Choroid plexus epithelial cell (primary cell): ENCODE data around the gene PHRF1.

ENCODE experiments used
- DNase-seq: peaks from one replicate; pipeline ENCODE4 v3.0.0-alpha.2; 2010; ENCODE audit warnings: low read depth
- H3K4me3 ChIP-seq: 2 replicates; pipeline ENCODE4 v1.5.1; 2011; ENCODE audit warnings: low read depth, mild to moderate bottlenecking, control low read depth, low read length, moderate library complexity
- CTCF ChIP-seq: conservative IDR thresholded peaks from 2 replicates; pipeline ENCODE4 v1.5.1; 2011; ENCODE audit warnings: low read depth, mild to moderate bottlenecking, control low read depth, inconsistent platforms, low read length, moderate library complexity

PHRF1 gene

GRCh38 chr11:531919-532526 is 44.2 kb upstream of the PHRF1 start:
- no peak for TF ChIP-seq CTCF
- H3K4me3 ChIP-seq: no peak overlapping the region
- no peak for DNase-seq

DNA sequence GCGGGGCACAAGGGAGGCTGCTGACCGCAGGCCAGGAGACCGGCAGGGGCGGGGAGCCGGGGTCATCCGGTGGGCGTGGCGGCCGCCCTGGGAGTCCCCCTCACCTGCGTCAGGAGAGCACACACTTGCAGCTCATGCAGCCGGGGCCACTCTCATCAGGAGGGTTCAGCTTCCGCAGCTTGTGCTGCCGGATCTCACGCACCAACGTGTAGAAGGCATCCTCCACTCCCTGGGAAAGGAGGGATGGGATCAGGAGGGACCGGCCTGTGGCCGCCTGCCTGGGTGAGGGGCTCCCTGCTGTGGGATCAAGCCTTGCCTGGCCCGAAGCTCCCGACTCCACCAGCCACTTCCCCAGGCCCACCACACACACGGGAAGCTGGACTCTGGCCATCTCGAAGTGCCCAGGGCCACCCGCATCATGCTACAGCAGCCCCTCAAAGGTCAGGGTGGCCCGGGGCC is 43.7 kb upstream of the PHRF1 start:
- no peak overlapping the region for H3K4me3 ChIP-seq
- TF ChIP-seq CTCF: no peak
- DNase-seq: no peak

- TF ChIP-seq CTCF: no peak
- no peak for DNase-seq
- H3K4me3 ChIP-seq: no peak overlapping the region
These were observed 43.2 kb upstream of the PHRF1 start for GRCh38 chr11:532986-533585.

DNA sequence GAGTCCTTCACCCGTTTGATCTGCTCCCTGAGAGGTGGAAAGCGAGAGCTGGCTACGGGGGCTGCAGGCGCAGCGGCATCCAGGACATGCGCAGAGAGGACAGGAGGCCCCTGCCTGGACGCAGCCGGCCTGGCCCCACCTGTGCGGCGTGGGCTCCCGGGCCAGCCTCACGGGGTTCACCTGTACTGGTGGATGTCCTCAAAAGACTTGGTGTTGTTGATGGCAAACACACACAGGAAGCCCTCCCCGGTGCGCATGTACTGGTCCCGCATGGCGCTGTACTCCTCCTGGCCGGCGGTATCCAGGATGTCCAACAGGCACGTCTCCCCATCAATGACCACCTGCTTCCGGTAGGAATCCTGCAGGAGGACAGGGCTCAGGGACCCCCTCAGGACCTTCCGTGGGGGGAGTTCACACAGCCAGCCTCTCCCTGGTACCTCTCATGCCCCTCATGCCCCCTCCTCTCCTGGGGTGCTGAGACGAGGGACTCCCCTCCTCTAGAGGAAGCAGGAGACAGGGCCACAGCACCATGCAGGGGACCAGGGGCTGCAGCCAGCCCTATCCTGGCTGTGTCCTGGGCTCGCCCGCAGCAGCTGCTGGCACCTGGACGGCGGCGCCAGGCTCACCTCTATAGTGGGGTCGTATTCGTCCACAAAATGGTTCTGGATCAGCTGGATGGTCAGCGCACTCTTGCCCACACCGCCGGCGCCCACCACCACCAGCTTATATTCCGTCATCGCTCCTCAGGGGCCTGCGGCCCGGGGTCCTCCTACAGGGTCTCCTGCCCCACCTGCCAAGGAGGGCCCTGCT is 42.5 kb upstream of the PHRF1 start:
- no peak for TF ChIP-seq CTCF
- H3K4me3 ChIP-seq: peak overlapping the region; percentile 72
- no peak for DNase-seq

- no peak for TF ChIP-seq CTCF
- H3K4me3 ChIP-seq: peak overlapping the region; percentile 72
- DNase-seq: no peak
These were observed 41.7 kb upstream of the PHRF1 start for GRCh38 chr11:534396-535209.

GRCh38 chr11:535210-535518 is 41.1 kb upstream of the PHRF1 start:
- DNase-seq: no peak
- H3K4me3 ChIP-seq: peak overlapping the region; percentile 72
- no peak for TF ChIP-seq CTCF
